Thymus (tissue), 11 donors: ENCODE measurements around the gene MRPS30. TPM values are rescaled to one million over a fixed set of nuclear protein-coding genes. Genes with fewer than 3 reads are reported as not detected.

Experiments used
- DNase-seq, 9 donors: peaks; one replicate each; pipeline ENCODE4 v3.0.0-alpha.2; 2013; ENCODE audit warnings: low spot score in 9 of 9, low read depth in 6 of 9, missing footprints in 1 of 9
- H3K27ac ChIP-seq, 2 donors: one replicate each; pipeline ENCODE4 v1.5.1; 2013; ENCODE audit warnings: control low read depth in 1 of 2, low read depth in 1 of 2, low read length in 1 of 2, mild to moderate bottlenecking in 1 of 2, moderate library complexity in 1 of 2
- H3K27me3 ChIP-seq, 2 donors: one replicate each; pipeline ENCODE4 v1.5.1; 2013; ENCODE audit warnings: low read length in 1 of 2; ENCODE audit not compliant: control insufficient read depth in 2 of 2, insufficient read depth in 1 of 2
- H3K36me3 ChIP-seq, 2 donors: one replicate each; pipeline ENCODE4 v1.5.1; 2013; ENCODE audit warnings: low read length in 1 of 2, mild to moderate bottlenecking in 1 of 2, moderate library complexity in 1 of 2; ENCODE audit not compliant: control insufficient read depth in 2 of 2, insufficient read depth in 2 of 2
- H3K4me1 ChIP-seq, 2 donors: one replicate each; pipeline ENCODE4 v1.5.1; 2013; ENCODE audit warnings: low read length in 2 of 2; ENCODE audit not compliant: control insufficient read depth in 2 of 2, insufficient read depth in 2 of 2
- H3K4me3 ChIP-seq, 2 donors: one replicate each; pipeline ENCODE4 v1.5.1; 2013; ENCODE audit warnings: low read length in 2 of 2, control low read depth in 1 of 2, mild to moderate bottlenecking in 1 of 2
- H3K9me3 ChIP-seq, 2 donors: one replicate each; pipeline ENCODE4 v1.5.1; 2013; ENCODE audit warnings: low read length in 1 of 2, mild to moderate bottlenecking in 1 of 2; ENCODE audit not compliant: control insufficient read depth in 2 of 2, insufficient read depth in 1 of 2
- WGBS: extraction: QIAGEN DNeasy Blood & Tissue Kit; methylation state at CpG from one replicate; pipeline ENCODE4 v1.1.7; 2013; 5-methylcytosine and 5-hydroxymethylcytosine counted together
- polyA plus RNA-seq: library from polyadenylated mRNA; stranded (reverse); fragments of 200-250 nt; gene quantifications from one replicate; pipeline ENCODE4 v1.2.3, GENCODE V29; 2013
- total RNA-seq: library from RNA; stranded (reverse); fragments of 120-200 nt; gene quantifications from one replicate; pipeline ENCODE4 v1.2.4, GENCODE V29; 2013
- donor health status: healthy.

Gene MRPS30
- total and polyA plus RNA-seq, 2 donors, result 29.2 to 36.0 TPM

DNA sequence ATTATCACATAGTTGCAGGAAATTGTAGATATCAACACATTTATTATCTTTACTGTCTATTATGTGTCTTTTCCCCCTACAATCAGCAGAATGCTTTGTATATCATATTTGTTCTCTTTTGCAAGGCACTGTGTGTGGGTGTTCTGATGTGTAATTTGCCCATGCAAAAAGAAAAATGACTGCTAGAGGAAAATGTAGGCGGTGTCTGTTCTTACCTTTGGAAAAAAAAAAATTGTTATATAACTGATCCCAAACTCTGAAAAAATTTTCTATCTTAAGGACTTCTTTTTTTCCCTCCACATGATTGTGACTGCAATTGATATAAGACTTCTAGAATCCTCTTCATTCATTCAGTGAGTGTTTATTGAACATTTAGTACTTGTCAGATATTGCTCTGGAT is 24.5 kb downstream of the MRPS30 start:
- Histone ChIP-seq H3K27ac (no peak overlapping the region), H3K36me3 (no peaks in the 10 kb centered on the region), H3K27me3 (no peaks in the 10 kb centered on the region), H3K4me1 (no peaks in the 10 kb centered on the region), H3K4me3 (no peak overlapping the region), H3K9me3 (no peaks in the 10 kb centered on the region)
- no peak for DNase-seq
- WGBS, result 94% methylated on average over 1 of the region's 1 CpG

DNA sequence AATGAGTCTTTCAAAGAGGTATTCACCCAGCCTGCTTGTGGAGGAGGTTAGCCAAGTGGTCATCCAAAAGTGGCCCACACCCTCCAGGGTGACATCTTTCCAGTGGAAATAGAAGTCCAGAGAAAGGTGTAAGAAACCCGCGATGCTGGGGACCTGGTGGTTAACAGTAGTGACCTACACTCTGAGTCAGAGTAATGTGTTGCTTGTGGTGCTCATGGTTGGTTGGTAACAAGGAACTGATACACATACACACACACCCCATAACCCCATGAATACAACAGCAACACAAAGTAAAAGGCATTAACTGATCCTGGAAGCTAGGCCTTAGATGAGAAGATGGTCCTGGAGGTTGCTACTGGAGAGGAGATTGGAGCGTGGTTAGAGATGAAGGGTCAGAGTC is 26.9 kb downstream of the MRPS30 start:
- Histone ChIP-seq H3K36me3 (no peaks in the 10 kb centered on the region), H3K9me3 (peaks cover 0 to 8% of the 10 kb centered on the region in 2 donors), H3K4me3 (no peak overlapping the region), H3K4me1 (no peaks in the 10 kb centered on the region), H3K27me3 (no peaks in the 10 kb centered on the region), H3K27ac (no peak overlapping the region)
- no peak for DNase-seq
- 99% methylated on average over 3 of the region's 3 CpGs for WGBS

DNA sequence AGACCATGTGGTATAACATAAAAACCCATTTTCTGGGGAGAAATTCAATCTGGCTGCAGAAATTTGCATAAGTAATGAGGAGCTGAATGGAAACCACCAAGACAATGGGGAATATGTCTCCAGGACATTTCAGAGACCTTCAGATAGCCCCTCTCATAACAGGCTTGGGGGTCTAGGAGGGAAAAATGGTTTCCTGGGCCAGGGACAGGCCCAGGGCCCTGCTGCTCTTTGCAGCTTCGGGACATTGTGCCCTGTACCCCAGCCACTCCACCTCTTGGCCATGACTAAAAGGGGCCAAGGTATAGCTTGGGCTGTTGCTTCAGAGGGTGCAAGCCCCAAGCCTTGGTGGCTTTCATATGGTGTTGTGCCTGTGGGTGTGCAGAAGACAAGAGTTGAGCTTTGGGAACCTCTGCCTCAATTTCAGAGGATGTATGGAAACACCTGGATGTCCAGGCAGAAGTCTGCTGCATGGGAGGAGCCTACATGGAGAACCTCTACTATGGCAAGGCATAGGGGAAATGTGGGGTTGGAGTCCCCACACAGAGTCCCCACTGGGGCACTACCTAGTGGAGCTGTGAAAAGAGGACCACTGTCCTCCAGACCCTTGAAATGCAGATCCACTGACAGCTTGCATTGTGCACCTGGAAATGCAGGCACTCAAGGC is 30.4 kb downstream of the MRPS30 start:
- no peaks in the 10 kb centered on the region for H3K36me3 ChIP-seq
- no peak overlapping the region for H3K27ac ChIP-seq
- 85% methylated on average over 1 of the region's 1 CpG for WGBS
- H3K4me1 ChIP-seq, result no peaks in the 10 kb centered on the region
- H3K27me3 ChIP-seq, result no peaks in the 10 kb centered on the region
- no peak for DNase-seq
- no peak overlapping the region for H3K4me3 ChIP-seq
- peaks cover 0 to 8% of the 10 kb centered on the region in 2 donors for H3K9me3 ChIP-seq

DNA sequence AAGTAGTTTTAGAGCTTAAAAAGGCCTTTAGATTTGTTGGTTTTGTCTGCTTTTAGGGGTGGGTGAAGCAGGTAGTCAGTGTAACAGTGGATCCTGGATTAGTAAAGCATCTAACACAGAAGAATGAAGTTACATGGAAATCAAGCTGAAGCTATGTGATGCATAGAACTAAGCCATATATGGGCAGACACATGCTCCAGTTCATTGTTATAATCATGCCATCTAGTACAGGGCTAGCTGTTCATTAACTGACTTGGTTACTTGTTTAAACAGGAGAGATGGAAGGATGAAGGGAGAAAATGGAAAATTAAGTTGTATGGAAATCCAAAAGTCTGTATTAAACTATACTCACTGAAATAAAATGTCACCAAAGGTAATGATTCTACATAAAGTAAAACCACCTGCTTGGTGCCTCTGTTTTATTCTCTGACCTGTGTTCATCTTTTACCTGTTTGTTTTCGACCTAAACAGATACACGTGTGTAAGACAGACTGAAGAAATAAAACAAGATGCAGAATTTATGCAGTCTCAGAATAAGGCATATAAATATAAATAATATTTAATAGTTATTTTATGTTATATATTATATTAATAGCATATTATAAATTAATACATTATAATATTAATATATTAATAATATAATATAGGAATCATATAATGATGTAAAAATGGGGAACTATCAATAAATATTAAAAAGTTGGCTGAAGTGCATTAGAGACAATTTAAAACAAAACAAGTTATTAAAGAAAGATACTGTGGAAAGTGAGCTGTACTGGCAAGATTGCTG is 33.9 kb downstream of the MRPS30 start:
- Histone ChIP-seq H3K9me3 (peaks cover 0 to 8% of the 10 kb centered on the region in 2 donors), H3K36me3 (no peaks in the 10 kb centered on the region), H3K27ac (no peak overlapping the region), H3K4me3 (no peak overlapping the region), H3K27me3 (no peaks in the 10 kb centered on the region), H3K4me1 (no peaks in the 10 kb centered on the region)
- WGBS, result 95% methylated on average over 2 of the region's 2 CpGs
- DNase-seq, result no peak

DNA sequence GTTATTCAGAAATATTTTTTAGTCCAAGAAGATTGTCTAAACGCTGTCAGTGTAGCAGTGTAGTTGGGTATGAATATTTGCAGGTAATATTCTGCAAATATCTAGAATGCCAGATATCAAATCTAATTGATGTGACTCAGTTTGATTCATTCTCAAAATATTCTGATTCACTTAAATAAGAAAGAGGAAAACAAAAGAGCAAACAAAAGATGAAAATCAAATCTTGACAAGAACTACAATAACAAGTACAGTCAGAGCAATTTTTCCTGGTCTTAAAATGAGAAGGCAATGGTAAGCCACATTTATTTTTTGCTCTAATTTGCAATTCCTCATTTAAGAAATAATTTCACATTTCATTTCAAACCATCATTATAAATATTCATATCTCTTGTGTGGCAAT is 36.0 kb downstream of the MRPS30 start:
- H3K4me3 ChIP-seq, result no peak overlapping the region
- H3K9me3 ChIP-seq, result no peaks in the 10 kb centered on the region
- H3K27ac ChIP-seq, result no peak overlapping the region
- no peaks in the 10 kb centered on the region for H3K27me3 ChIP-seq
- 92% methylated on average over 1 of the region's 1 CpG for WGBS
- DNase-seq, result no peak
- no peaks in the 10 kb centered on the region for H3K4me1 ChIP-seq
- no peaks in the 10 kb centered on the region for H3K36me3 ChIP-seq

DNA sequence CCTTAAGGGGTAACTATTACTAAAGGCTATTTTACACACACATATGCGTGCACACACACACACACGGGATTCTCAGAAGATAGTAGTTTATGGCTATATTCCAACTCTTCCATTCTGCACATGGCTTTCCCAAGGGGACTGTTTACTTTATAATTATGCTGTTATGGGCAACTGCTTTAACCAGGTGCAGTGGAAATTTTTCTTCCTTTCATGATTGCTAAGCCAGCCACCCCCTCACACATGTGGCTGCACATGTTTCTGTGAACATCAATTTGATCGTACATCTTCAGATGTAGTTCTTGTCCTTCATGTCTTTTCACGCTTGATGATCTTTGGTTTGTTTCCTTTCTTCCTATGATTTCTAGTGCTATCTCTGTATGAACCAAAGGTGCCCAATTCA is 37.0 kb downstream of the MRPS30 start:
- no peaks in the 10 kb centered on the region for H3K9me3 ChIP-seq
- no peak for DNase-seq
- WGBS, result 95% methylated on average over 4 of the region's 4 CpGs
- no peaks in the 10 kb centered on the region for H3K36me3 ChIP-seq
- no peaks in the 10 kb centered on the region for H3K27me3 ChIP-seq
- H3K27ac ChIP-seq, result no peak overlapping the region
- no peaks in the 10 kb centered on the region for H3K4me1 ChIP-seq
- no peak overlapping the region for H3K4me3 ChIP-seq

DNA sequence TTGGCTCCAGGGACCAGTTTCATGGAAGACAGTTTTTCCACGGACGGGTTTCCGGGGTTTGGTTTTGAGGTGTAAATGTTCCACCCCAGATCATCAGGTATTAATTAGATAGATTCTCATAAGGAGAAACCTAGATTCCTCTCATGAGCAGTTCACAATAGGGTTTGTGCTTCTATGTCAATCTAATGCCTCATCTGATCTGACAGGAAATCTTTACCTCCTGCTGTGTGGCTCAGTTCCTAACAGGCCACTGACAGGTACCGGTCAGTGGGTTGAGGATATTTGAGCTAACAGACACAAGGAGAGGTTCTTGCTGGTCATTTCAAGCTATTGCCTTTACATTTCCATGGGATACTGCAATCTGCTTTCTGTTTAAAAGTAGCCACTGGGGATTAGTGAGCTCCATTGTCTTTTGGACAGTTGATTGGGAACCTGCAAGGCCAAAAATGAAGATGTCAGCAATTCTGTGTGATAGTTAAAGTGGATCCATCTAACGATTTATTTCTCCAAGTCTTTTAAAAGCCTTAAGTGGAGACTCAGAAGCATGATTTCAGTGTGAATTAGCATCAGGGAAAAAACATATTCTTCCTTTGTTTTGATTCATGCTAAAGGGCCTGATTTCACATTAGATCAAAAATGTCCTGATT is 38.6 kb downstream of the MRPS30 start:
- no peaks in the 10 kb centered on the region for H3K4me1 ChIP-seq
- H3K36me3 ChIP-seq, result no peaks in the 10 kb centered on the region
- no peak overlapping the region for H3K27ac ChIP-seq
- 95% methylated on average over 5 of the region's 5 CpGs for WGBS
- H3K27me3 ChIP-seq, result no peaks in the 10 kb centered on the region
- no peak for DNase-seq
- no peak overlapping the region for H3K4me3 ChIP-seq
- H3K9me3 ChIP-seq, result no peaks in the 10 kb centered on the region

DNA sequence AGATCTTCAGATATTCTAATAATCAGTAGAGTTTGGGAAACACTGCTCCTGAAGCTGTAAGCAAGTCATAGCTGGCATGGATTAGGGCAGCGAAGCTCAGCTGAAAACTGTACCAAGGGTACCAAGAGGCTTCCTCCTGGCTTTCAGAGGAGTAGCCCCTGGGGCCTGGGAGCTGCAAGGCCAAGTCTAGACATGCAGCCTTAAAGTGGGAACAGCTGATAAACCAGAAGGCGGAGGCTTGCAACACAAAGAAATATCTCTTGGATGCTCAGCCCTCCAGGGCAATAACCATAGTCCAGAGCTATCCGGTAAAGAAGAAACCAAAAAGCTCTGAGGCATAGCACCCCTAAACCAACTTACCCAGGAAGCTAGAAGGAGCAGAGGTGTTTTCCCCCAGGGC is 51.5 kb downstream of the MRPS30 start:
- no peak overlapping the region for H3K4me3 ChIP-seq
- peaks cover 0 to 4% of the 10 kb centered on the region in 2 donors for H3K9me3 ChIP-seq
- H3K27ac ChIP-seq, result no peak overlapping the region
- no peaks in the 10 kb centered on the region for H3K36me3 ChIP-seq
- 93% methylated on average over 3 of the region's 3 CpGs for WGBS
- no peak for DNase-seq
- no peaks in the 10 kb centered on the region for H3K27me3 ChIP-seq
- no peaks in the 10 kb centered on the region for H3K4me1 ChIP-seq

DNA sequence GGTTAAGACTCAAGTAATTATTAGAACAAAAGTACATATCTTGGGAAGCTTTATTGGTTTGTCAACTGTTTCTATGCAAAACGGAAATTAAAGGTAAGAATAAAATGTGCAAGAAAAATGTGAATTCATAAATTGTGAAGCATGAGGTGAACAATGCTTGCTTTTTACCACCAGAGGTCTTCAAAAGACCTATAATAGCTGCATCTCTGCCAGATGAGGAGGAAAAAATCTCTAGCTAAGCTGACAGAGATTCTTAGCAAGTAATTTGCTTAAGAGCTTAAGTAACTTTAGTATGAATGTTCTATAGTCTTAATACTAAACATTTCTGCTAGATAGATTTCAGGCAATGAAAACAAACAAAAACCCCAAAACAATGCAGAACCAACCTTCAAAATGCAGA is 54.1 kb downstream of the MRPS30 start:
- Histone ChIP-seq H3K27ac (no peak overlapping the region), H3K27me3 (no peaks in the 10 kb centered on the region), H3K36me3 (no peaks in the 10 kb centered on the region), H3K4me3 (no peak overlapping the region), H3K9me3 (no peaks in the 10 kb centered on the region), H3K4me1 (no peaks in the 10 kb centered on the region)
- no peak for DNase-seq
- WGBS, result 71% methylated on average over 1 of the region's 1 CpG
